Measurements from ENCODE around the gene GDF10.

GDF10 gene

GRCh38 chr10:47311932-47312662 is 12.1 kb downstream of the GDF10 start:
- Histone ChIP-seq H3K9me3 (ENCODE audit: control insufficient read depth, low read length) (no peaks in the 10 kb centered on the region), H3K4me1 (ENCODE audit: control insufficient read depth, insufficient read depth, low read length, poor library complexity, severe bottlenecking) (peaks cover 13% of the 10 kb centered on the region), H3K27ac (ENCODE audit: insufficient read depth, low read length, poor library complexity, severe bottlenecking) (no peak overlapping the region), H3K27me3 (replicated peaks; ENCODE audit: control insufficient read depth, insufficient read depth, low read length, poor library complexity, severe bottlenecking) (no peaks in the 10 kb centered on the region), H3K36me3 (ENCODE audit: control insufficient read depth, insufficient read depth, low read length) (no peaks in the 10 kb centered on the region), H3K4me3 (ENCODE audit: insufficient read depth, low read depth, low read length, poor library complexity, severe bottlenecking) (no peak overlapping the region)
- DNase-seq = peak; percentile 50 to 67 (median 65)

GRCh38 chr10:47312663-47312995 is 12.6 kb downstream of the GDF10 start:
- no peak overlapping the region for H3K4me3 ChIP-seq (ENCODE audit: insufficient read depth, low read depth, low read length, poor library complexity, severe bottlenecking)
- H3K4me1 ChIP-seq (ENCODE audit: control insufficient read depth, insufficient read depth, low read length, poor library complexity, severe bottlenecking) = peaks cover 13% of the 10 kb centered on the region
- H3K36me3 ChIP-seq (ENCODE audit: control insufficient read depth, insufficient read depth, low read length) = no peaks in the 10 kb centered on the region
- H3K27ac ChIP-seq (ENCODE audit: insufficient read depth, low read length, poor library complexity, severe bottlenecking) = no peak overlapping the region
- DNase-seq = no peak
- H3K27me3 ChIP-seq (replicated peaks; ENCODE audit: control insufficient read depth, insufficient read depth, low read length, poor library complexity, severe bottlenecking) = no peaks in the 10 kb centered on the region
- H3K9me3 ChIP-seq (ENCODE audit: control insufficient read depth, low read length) = no peaks in the 10 kb centered on the region

GRCh38 chr10:47314416-47314970 is 14.5 kb downstream of the GDF10 start:
- DNase-seq = no peak

GRCh38 chr10:47315421-47315820 is 15.4 kb downstream of the GDF10 start:
- H3K9me3 ChIP-seq (ENCODE audit: control insufficient read depth, low read length) = no peaks in the 10 kb centered on the region
- no peak overlapping the region for H3K27ac ChIP-seq (ENCODE audit: insufficient read depth, low read length, poor library complexity, severe bottlenecking)
- no peaks in the 10 kb centered on the region for H3K36me3 ChIP-seq (ENCODE audit: control insufficient read depth, insufficient read depth, low read length)
- no peak for DNase-seq
- H3K4me1 ChIP-seq (ENCODE audit: control insufficient read depth, insufficient read depth, low read length, poor library complexity, severe bottlenecking) = peaks cover 8% of the 10 kb centered on the region
- H3K27me3 ChIP-seq (replicated peaks; ENCODE audit: control insufficient read depth, insufficient read depth, low read length, poor library complexity, severe bottlenecking) = no peaks in the 10 kb centered on the region
- no peak overlapping the region for H3K4me3 ChIP-seq (ENCODE audit: insufficient read depth, low read depth, low read length, poor library complexity, severe bottlenecking)

More at GRCh38 chr10:47314416-47314970, 14.5 kb downstream of the GDF10 start:
- no peak overlapping the region for H3K27ac ChIP-seq (ENCODE audit: insufficient read depth, low read length, poor library complexity, severe bottlenecking)
- H3K9me3 ChIP-seq (ENCODE audit: control insufficient read depth, low read length) = no peaks in the 10 kb centered on the region
- peaks cover 13% of the 10 kb centered on the region for H3K4me1 ChIP-seq (ENCODE audit: control insufficient read depth, insufficient read depth, low read length, poor library complexity, severe bottlenecking)
- H3K36me3 ChIP-seq (ENCODE audit: control insufficient read depth, insufficient read depth, low read length) = no peaks in the 10 kb centered on the region
- no peaks in the 10 kb centered on the region for H3K27me3 ChIP-seq (replicated peaks; ENCODE audit: control insufficient read depth, insufficient read depth, low read length, poor library complexity, severe bottlenecking)
- H3K4me3 ChIP-seq (ENCODE audit: insufficient read depth, low read depth, low read length, poor library complexity, severe bottlenecking) = no peak overlapping the region

- no peak for DNase-seq
- no peak overlapping the region for H3K4me3 ChIP-seq (ENCODE audit: insufficient read depth, low read depth, low read length, poor library complexity, severe bottlenecking)
- H3K27me3 ChIP-seq (replicated peaks; ENCODE audit: control insufficient read depth, insufficient read depth, low read length, poor library complexity, severe bottlenecking) = no peaks in the 10 kb centered on the region
- H3K9me3 ChIP-seq (ENCODE audit: control insufficient read depth, low read length) = no peaks in the 10 kb centered on the region
- peaks cover 1% of the 10 kb centered on the region for H3K4me1 ChIP-seq (ENCODE audit: control insufficient read depth, insufficient read depth, low read length, poor library complexity, severe bottlenecking)
- H3K27ac ChIP-seq (ENCODE audit: insufficient read depth, low read length, poor library complexity, severe bottlenecking) = no peak overlapping the region
- no peaks in the 10 kb centered on the region for H3K36me3 ChIP-seq (ENCODE audit: control insufficient read depth, insufficient read depth, low read length)
These were observed 16.1 kb downstream of the GDF10 start for GRCh38 chr10:47316131-47316530.

GRCh38 chr10:47317251-47317650 is 17.3 kb downstream of the GDF10 start:
- Histone ChIP-seq H3K4me3 (ENCODE audit: insufficient read depth, low read depth, low read length, poor library complexity, severe bottlenecking) (no peak overlapping the region), H3K27ac (ENCODE audit: insufficient read depth, low read length, poor library complexity, severe bottlenecking) (no peak overlapping the region), H3K9me3 (ENCODE audit: control insufficient read depth, low read length) (no peaks in the 10 kb centered on the region), H3K4me1 (ENCODE audit: control insufficient read depth, insufficient read depth, low read length, poor library complexity, severe bottlenecking) (no peaks in the 10 kb centered on the region), H3K27me3 (replicated peaks; ENCODE audit: control insufficient read depth, insufficient read depth, low read length, poor library complexity, severe bottlenecking) (no peaks in the 10 kb centered on the region), H3K36me3 (ENCODE audit: control insufficient read depth, insufficient read depth, low read length) (no peaks in the 10 kb centered on the region)
- DNase-seq = no peak

- no peak overlapping the region for H3K4me3 ChIP-seq (ENCODE audit: insufficient read depth, low read depth, low read length, poor library complexity, severe bottlenecking)
- H3K9me3 ChIP-seq (ENCODE audit: control insufficient read depth, low read length) = no peaks in the 10 kb centered on the region
- H3K27me3 ChIP-seq (replicated peaks; ENCODE audit: control insufficient read depth, insufficient read depth, low read length, poor library complexity, severe bottlenecking) = no peaks in the 10 kb centered on the region
- DNase-seq = no peak
- H3K36me3 ChIP-seq (ENCODE audit: control insufficient read depth, insufficient read depth, low read length) = no peaks in the 10 kb centered on the region
- no peaks in the 10 kb centered on the region for H3K4me1 ChIP-seq (ENCODE audit: control insufficient read depth, insufficient read depth, low read length, poor library complexity, severe bottlenecking)
- no peak overlapping the region for H3K27ac ChIP-seq (ENCODE audit: insufficient read depth, low read length, poor library complexity, severe bottlenecking)
These were observed 18.7 kb downstream of the GDF10 start for GRCh38 chr10:47318706-47319105.

- Histone ChIP-seq H3K4me1 (ENCODE audit: control insufficient read depth, insufficient read depth, low read length, poor library complexity, severe bottlenecking) (no peaks in the 10 kb centered on the region), H3K4me3 (ENCODE audit: insufficient read depth, low read depth, low read length, poor library complexity, severe bottlenecking) (no peak overlapping the region), H3K9me3 (ENCODE audit: control insufficient read depth, low read length) (no peaks in the 10 kb centered on the region), H3K27me3 (replicated peaks; ENCODE audit: control insufficient read depth, insufficient read depth, low read length, poor library complexity, severe bottlenecking) (no peaks in the 10 kb centered on the region), H3K27ac (ENCODE audit: insufficient read depth, low read length, poor library complexity, severe bottlenecking) (no peak overlapping the region), H3K36me3 (ENCODE audit: control insufficient read depth, insufficient read depth, low read length) (no peaks in the 10 kb centered on the region)
- no peak for DNase-seq
These were observed 19.8 kb downstream of the GDF10 start for GRCh38 chr10:47319784-47320183.

- Histone ChIP-seq H3K27me3 (replicated peaks; ENCODE audit: control insufficient read depth, insufficient read depth, low read length, poor library complexity, severe bottlenecking) (no peaks in the 10 kb centered on the region), H3K36me3 (ENCODE audit: control insufficient read depth, insufficient read depth, low read length) (no peaks in the 10 kb centered on the region), H3K4me3 (ENCODE audit: insufficient read depth, low read depth, low read length, poor library complexity, severe bottlenecking) (no peak overlapping the region), H3K4me1 (ENCODE audit: control insufficient read depth, insufficient read depth, low read length, poor library complexity, severe bottlenecking) (no peaks in the 10 kb centered on the region), H3K27ac (ENCODE audit: insufficient read depth, low read length, poor library complexity, severe bottlenecking) (no peak overlapping the region), H3K9me3 (ENCODE audit: control insufficient read depth, low read length) (no peaks in the 10 kb centered on the region)
- no peak for DNase-seq
These were observed 20.8 kb downstream of the GDF10 start for GRCh38 chr10:47320812-47321211.

- H3K27ac ChIP-seq (ENCODE audit: insufficient read depth, low read length, poor library complexity, severe bottlenecking) = no peak overlapping the region
- DNase-seq = no peak
- H3K27me3 ChIP-seq (replicated peaks; ENCODE audit: control insufficient read depth, insufficient read depth, low read length, poor library complexity, severe bottlenecking) = no peaks in the 10 kb centered on the region
- no peaks in the 10 kb centered on the region for H3K36me3 ChIP-seq (ENCODE audit: control insufficient read depth, insufficient read depth, low read length)
- no peaks in the 10 kb centered on the region for H3K4me1 ChIP-seq (ENCODE audit: control insufficient read depth, insufficient read depth, low read length, poor library complexity, severe bottlenecking)
- H3K4me3 ChIP-seq (ENCODE audit: insufficient read depth, low read depth, low read length, poor library complexity, severe bottlenecking) = no peak overlapping the region
- H3K9me3 ChIP-seq (ENCODE audit: control insufficient read depth, low read length) = no peaks in the 10 kb centered on the region
These were observed 21.7 kb downstream of the GDF10 start for GRCh38 chr10:47321521-47322195.
